HepG2 (cell line): ENCODE measurements around the gene C2orf81. TPM values are rescaled to one million over a fixed set of nuclear protein-coding genes. Genes with fewer than 3 reads are reported as not detected.

Experiments used
- GATAD2A ChIP-seq: IDR thresholded peaks from 2 replicates; pipeline ENCODE4 v1.6.1; 2016
- MBNL3 ChIP-seq: fragments of 250-450 bp; sonication (Bioruptor Pico); conservative IDR thresholded peaks from 2 replicates; pipeline ENCODE4 v1.8.0; 2022; ENCODE audit warnings: mild to moderate bottlenecking, inconsistent platforms
- MTA1 ChIP-seq: sonication (generic); formaldehyde crosslinking; IDR thresholded peaks from 2 replicates; pipeline ENCODE4 v1.4.0; 2020; ENCODE audit warnings: missing genetic modification reagents, mild to moderate bottlenecking, borderline replicate concordance
- NCOA1 ChIP-seq: sonication (generic); formaldehyde crosslinking; IDR thresholded peaks from 2 replicates; pipeline ENCODE4 v1.9.0; 2021; ENCODE audit warnings: missing genetic modification reagents
- NPAS2 ChIP-seq: sonication (generic); formaldehyde crosslinking; IDR thresholded peaks from 2 replicates; pipeline ENCODE4 v1.8.0; 2022; ENCODE audit warnings: mild to moderate bottlenecking, missing genetic modification reagents, borderline replicate concordance
- SMAD3 ChIP-seq: sonication (generic); formaldehyde crosslinking; IDR thresholded peaks from 2 replicates; pipeline ENCODE4 v1.4.0; 2020; ENCODE audit warnings: missing genetic modification reagents
- SOX5 ChIP-seq: IDR thresholded peaks from 2 replicates; pipeline ENCODE4 v1.6.1; 2016; ENCODE audit warnings: borderline replicate concordance
- TAF15 ChIP-seq: fragments of 200-400 bp; formaldehyde crosslinking; IDR thresholded peaks from one replicate; pipeline ENCODE4 v1.6.1; 2018; ENCODE audit warnings: mild to moderate bottlenecking, low read depth, low read length; ENCODE audit not compliant: poor library complexity, severe bottlenecking
- YEATS4 ChIP-seq: sonication (generic); formaldehyde crosslinking; IDR thresholded peaks from 2 replicates; pipeline ENCODE4 v1.4.0; 2020; ENCODE audit warnings: missing genetic modification reagents, borderline replicate concordance
- ZNF331 ChIP-seq: sonication (generic); formaldehyde crosslinking; IDR thresholded peaks from 2 replicates; pipeline ENCODE4 v1.4.0; 2020; ENCODE audit warnings: missing genetic modification reagents
- ZNF44 ChIP-seq: sonication (generic); formaldehyde crosslinking; IDR thresholded peaks from 2 replicates; pipeline ENCODE4 v1.5.1; 2020; ENCODE audit warnings: mild to moderate bottlenecking, missing genetic modification reagents
- ZNF777 ChIP-seq: sonication (generic); formaldehyde crosslinking; IDR thresholded peaks from 2 replicates; pipeline ENCODE4 v1.4.0; 2020; ENCODE audit warnings: missing genetic modification reagents
- polyA plus RNA-seq, 8 experiments: library from polyadenylated mRNA; depleted of rRNA in 3 of 8; stranded (reverse) in 7 of 8; unstranded in 1 of 8; fragments of >200 nt; fragmentation: Illumina TruSeq in 4 of 8; extraction: Trizol in 4 of 8; gene quantifications; 2 replicates each; pipeline versions ENCODE4 v1.2.1 to v1.2.3, GENCODE V29; 2011 to 2016; ENCODE audit warnings: low read depth in 4 of 8, missing spikeins in 1 of 8, mixed read lengths in 1 of 8; ENCODE audit not compliant: insufficient read depth in 1 of 8
- total RNA-seq, 5 experiments: library from RNA; depleted of rRNA; stranded (reverse); fragments of >200 nt; fragmentation: Illumina TruSeq; extraction: Trizol; gene quantifications; 2 replicates each; pipeline ENCODE4 v1.2.3, GENCODE V29; 2016; ENCODE audit warnings: low read depth in 1 of 5
- TF ChIP-seq, protein P1 (sequence below): sonication (generic); formaldehyde crosslinking; IDR thresholded peaks from 2 replicates; pipeline ENCODE4 v1.5.1; 2020; ENCODE audit warnings: missing genetic modification reagents, mild to moderate bottlenecking, borderline replicate concordance
- TF ChIP-seq, protein P2 (sequence below): sonication (generic); formaldehyde crosslinking; IDR thresholded peaks from 2 replicates; pipeline ENCODE4 v1.5.0; 2020; ENCODE audit warnings: mild to moderate bottlenecking, missing genetic modification reagents, borderline replicate concordance
- TF ChIP-seq, protein P3 (sequence below): sonication (generic); formaldehyde crosslinking; conservative IDR thresholded peaks from 2 replicates; pipeline ENCODE4 v1.4.0; 2020; ENCODE audit warnings: mild to moderate bottlenecking, missing genetic modification reagents, moderate library complexity

C2orf81 gene
- total and polyA plus RNA-seq, 2 of the 13 experiments (the other 11 are each of a cell fraction or from before 2014, with no cell fraction given), result 0.15 to 0.17 TPM

DNA sequence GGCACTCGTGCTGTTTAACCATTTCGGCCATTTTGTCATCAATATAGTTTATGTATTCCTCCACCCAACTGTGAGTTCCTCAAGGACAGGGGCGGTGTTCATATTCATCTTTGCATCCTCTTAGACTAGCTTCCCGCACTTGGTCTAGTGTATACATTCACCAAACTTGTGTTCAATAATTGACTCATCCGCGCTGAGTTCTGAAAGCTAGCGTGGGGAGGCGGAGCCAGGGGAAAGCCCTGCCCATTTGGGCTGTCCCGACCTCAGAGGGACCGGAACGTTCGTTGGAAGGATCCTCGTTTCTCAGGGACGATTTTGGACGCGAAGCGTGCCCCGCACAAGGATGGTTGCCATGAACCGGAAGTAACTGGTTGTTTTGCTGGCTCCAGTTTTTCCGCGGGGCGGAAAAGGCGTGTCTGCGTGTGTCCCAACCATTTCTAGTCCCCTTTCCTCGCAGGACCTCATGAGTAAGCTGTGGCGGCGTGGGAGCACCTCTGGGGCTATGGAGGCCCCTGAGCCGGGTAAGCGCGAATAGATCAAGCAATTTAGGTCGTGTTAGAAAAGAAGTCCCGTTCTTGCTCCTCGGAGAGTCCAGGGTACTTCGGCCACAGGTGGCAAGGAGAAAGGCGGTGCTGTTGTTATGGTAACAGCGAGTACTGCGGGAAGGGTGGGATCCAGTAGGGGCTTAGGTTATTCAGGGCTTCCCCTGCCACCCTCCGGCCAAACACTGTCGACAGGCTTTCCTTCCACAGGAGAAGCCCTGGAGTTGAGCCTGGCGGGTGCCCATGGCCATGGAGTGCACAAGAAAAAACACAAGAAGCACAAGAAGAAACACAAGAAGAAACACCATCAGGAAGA is 33.5 kb upstream of the C2orf81 start, which contains the start of gene INO80B (continued):
- no peak for TF ChIP-seq NCOA1 (CRISPR knock-in tag)
- no peak for TF ChIP-seq ZNF777 (CRISPR knock-in tag)
- no peak for TF ChIP-seq MBNL3 (CRISPR knock-in tag)
- peak; percentile 99 for TF ChIP-seq SMAD3 (CRISPR knock-in tag)
- TF ChIP-seq, protein P1, sequence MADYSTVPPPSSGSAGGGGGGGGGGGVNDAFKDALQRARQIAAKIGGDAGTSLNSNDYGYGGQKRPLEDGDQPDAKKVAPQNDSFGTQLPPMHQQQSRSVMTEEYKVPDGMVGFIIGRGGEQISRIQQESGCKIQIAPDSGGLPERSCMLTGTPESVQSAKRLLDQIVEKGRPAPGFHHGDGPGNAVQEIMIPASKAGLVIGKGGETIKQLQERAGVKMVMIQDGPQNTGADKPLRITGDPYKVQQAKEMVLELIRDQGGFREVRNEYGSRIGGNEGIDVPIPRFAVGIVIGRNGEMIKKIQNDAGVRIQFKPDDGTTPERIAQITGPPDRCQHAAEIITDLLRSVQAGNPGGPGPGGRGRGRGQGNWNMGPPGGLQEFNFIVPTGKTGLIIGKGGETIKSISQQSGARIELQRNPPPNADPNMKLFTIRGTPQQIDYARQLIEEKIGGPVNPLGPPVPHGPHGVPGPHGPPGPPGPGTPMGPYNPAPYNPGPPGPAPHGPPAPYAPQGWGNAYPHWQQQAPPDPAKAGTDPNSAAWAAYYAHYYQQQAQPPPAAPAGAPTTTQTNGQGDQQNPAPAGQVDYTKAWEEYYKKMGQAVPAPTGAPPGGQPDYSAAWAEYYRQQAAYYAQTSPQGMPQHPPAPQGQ, result peak; percentile 97; the same call in 1 of the 2 replicates
- no peak; the same call in 1 of the 2 replicates for TF ChIP-seq ZNF44
- TF ChIP-seq, protein P2, sequence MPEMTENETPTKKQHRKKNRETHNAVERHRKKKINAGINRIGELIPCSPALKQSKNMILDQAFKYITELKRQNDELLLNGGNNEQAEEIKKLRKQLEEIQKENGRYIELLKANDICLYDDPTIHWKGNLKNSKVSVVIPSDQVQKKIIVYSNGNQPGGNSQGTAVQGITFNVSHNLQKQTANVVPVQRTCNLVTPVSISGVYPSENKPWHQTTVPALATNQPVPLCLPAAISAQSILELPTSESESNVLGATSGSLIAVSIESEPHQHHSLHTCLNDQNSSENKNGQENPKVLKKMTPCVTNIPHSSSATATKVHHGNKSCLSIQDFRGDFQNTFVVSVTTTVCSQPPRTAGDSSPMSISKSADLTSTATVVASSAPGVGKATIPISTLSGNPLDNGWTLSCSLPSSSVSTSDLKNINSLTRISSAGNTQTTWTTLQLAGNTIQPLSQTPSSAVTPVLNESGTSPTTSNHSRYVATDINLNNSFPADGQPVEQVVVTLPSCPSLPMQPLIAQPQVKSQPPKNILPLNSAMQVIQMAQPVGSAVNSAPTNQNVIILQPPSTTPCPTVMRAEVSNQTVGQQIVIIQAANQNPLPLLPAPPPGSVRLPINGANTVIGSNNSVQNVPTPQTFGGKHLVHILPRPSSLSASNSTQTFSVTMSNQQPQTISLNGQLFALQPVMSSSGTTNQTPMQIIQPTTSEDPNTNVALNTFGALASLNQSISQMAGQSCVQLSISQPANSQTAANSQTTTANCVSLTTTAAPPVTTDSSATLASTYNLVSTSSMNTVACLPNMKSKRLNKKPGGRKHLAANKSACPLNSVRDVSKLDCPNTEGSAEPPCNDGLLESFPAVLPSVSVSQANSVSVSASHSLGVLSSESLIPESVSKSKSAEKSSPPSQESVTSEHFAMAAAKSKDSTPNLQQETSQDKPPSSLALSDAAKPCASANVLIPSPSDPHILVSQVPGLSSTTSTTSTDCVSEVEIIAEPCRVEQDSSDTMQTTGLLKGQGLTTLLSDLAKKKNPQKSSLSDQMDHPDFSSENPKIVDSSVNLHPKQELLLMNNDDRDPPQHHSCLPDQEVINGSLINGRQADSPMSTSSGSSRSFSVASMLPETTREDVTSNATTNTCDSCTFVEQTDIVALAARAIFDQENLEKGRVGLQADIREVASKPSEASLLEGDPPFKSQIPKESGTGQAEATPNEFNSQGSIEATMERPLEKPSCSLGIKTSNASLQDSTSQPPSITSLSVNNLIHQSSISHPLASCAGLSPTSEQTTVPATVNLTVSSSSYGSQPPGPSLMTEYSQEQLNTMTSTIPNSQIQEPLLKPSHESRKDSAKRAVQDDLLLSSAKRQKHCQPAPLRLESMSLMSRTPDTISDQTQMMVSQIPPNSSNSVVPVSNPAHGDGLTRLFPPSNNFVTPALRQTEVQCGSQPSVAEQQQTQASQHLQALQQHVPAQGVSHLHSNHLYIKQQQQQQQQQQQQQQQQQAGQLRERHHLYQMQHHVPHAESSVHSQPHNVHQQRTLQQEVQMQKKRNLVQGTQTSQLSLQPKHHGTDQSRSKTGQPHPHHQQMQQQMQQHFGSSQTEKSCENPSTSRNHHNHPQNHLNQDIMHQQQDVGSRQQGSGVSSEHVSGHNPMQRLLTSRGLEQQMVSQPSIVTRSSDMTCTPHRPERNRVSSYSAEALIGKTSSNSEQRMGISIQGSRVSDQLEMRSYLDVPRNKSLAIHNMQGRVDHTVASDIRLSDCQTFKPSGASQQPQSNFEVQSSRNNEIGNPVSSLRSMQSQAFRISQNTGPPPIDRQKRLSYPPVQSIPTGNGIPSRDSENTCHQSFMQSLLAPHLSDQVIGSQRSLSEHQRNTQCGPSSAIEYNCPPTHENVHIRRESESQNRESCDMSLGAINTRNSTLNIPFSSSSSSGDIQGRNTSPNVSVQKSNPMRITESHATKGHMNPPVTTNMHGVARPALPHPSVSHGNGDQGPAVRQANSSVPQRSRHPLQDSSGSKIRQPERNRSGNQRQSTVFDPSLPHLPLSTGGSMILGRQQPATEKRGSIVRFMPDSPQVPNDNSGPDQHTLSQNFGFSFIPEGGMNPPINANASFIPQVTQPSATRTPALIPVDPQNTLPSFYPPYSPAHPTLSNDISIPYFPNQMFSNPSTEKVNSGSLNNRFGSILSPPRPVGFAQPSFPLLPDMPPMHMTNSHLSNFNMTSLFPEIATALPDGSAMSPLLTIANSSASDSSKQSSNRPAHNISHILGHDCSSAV (CRISPR knock-in tag), result no peak
- peak; percentile 98 for TF ChIP-seq ZNF331 (CRISPR knock-in tag)
- peak; percentile 89; the same call in 1 of the 2 replicates for TF ChIP-seq MTA1 (CRISPR knock-in tag)
- TF ChIP-seq, protein P3, sequence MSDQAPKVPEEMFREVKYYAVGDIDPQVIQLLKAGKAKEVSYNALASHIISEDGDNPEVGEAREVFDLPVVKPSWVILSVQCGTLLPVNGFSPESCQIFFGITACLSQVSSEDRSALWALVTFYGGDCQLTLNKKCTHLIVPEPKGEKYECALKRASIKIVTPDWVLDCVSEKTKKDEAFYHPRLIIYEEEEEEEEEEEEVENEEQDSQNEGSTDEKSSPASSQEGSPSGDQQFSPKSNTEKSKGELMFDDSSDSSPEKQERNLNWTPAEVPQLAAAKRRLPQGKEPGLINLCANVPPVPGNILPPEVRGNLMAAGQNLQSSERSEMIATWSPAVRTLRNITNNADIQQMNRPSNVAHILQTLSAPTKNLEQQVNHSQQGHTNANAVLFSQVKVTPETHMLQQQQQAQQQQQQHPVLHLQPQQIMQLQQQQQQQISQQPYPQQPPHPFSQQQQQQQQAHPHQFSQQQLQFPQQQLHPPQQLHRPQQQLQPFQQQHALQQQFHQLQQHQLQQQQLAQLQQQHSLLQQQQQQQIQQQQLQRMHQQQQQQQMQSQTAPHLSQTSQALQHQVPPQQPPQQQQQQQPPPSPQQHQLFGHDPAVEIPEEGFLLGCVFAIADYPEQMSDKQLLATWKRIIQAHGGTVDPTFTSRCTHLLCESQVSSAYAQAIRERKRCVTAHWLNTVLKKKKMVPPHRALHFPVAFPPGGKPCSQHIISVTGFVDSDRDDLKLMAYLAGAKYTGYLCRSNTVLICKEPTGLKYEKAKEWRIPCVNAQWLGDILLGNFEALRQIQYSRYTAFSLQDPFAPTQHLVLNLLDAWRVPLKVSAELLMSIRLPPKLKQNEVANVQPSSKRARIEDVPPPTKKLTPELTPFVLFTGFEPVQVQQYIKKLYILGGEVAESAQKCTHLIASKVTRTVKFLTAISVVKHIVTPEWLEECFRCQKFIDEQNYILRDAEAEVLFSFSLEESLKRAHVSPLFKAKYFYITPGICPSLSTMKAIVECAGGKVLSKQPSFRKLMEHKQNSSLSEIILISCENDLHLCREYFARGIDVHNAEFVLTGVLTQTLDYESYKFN (CRISPR knock-in tag), result peak; percentile 71
- TF ChIP-seq NPAS2 (CRISPR knock-in tag), result no peak
- TF ChIP-seq YEATS4 (CRISPR knock-in tag), result peak; percentile 89; the same call in 1 of the 2 replicates
- TF ChIP-seq TAF15, result no peak
- TF ChIP-seq GATAD2A (CRISPR knock-in tag), result peak; percentile 95
- TF ChIP-seq SOX5, result peak; percentile 79
